Islet of Langerhans (tissue), 1 donor: ENCODE data around the gene SUV39H2.
"Not testable (repeated sequence)": the region's sequence is repeated elsewhere in the genome, so short reads cannot be mapped to it uniquely, and the experiment has no call there.

Experiments used
- FAIRE-seq: peaks from one replicate; lab custom pipeline; 2011; peaks lifted over from hg19 to GRCh38; lab: Jason Lieb, UNC

The SUV39H2 gene

GRCh38 chr10:14878266-14879123, at the start of gene SUV39H2:
SUV39H2 (plus strand) TSS chr10:14878866; CDS start chr10:14878889, 23 bp downstream.
- FAIRE-seq, result no peak

GRCh38 chr10:14833106-14833505, 45.6 kb upstream of the SUV39H2 start:
- no peak for FAIRE-seq

- FAIRE-seq, result no peak
Observed at GRCh38 chr10:14836208-14836607, 42.5 kb upstream of the SUV39H2 start.

GRCh38 chr10:14837003-14837756, 41.5 kb upstream of the SUV39H2 start:
- FAIRE-seq, result peak; percentile 9

GRCh38 chr10:14837757-14838581, 40.7 kb upstream of the SUV39H2 start, which contains the start of the genes CDNF, HSPA14 and MSANTD7:
CDNF (minus strand) TSS chr10:14838037; CDS start chr10:14837946, 91 bp downstream.
HSPA14 (plus strand) TSS chr10:14838306; CDS start chr10:14838403, 97 bp downstream.
MSANTD7 (plus strand) TSS chr10:14838306; CDS start chr10:14842285, 3,979 bp downstream.
- FAIRE-seq, result peak; percentile 76

- FAIRE-seq, result no peak
Observed at GRCh38 chr10:14838582-14839304, 39.9 kb upstream of the SUV39H2 start.

- FAIRE-seq, result no peak
Observed at GRCh38 chr10:14839305-14839695, 39.4 kb upstream of the SUV39H2 start.

GRCh38 chr10:14840178-14840577, 38.5 kb upstream of the SUV39H2 start:
- peak; percentile 56 for FAIRE-seq

- no peak for FAIRE-seq
Observed at GRCh38 chr10:14843327-14843988, 35.2 kb upstream of the SUV39H2 start.

- no peak for FAIRE-seq
Observed at GRCh38 chr10:14844948-14845347, 33.7 kb upstream of the SUV39H2 start.

- no peak for FAIRE-seq
Observed at GRCh38 chr10:14852236-14852635, 26.4 kb upstream of the SUV39H2 start.

GRCh38 chr10:14855453-14855852, 23.2 kb upstream of the SUV39H2 start:
- FAIRE-seq, result no peak

- no peak for FAIRE-seq
Observed at GRCh38 chr10:14858338-14858960, 20.2 kb upstream of the SUV39H2 start.

GRCh38 chr10:14859043-14859442, 19.6 kb upstream of the SUV39H2 start:
- FAIRE-seq, result no peak

GRCh38 chr10:14859775-14860174, 18.9 kb upstream of the SUV39H2 start:
- FAIRE-seq, result peak; percentile 36

- no peak for FAIRE-seq
Observed at GRCh38 chr10:14860791-14861190, 17.9 kb upstream of the SUV39H2 start.

- not testable (repeated sequence) for FAIRE-seq
Observed at GRCh38 chr10:14864466-14864865, 14.2 kb upstream of the SUV39H2 start.

GRCh38 chr10:14864871-14865270, 13.8 kb upstream of the SUV39H2 start:
- FAIRE-seq, result not testable (repeated sequence)

GRCh38 chr10:14873090-14873760, 5.4 kb upstream of the SUV39H2 start:
- no peak for FAIRE-seq

GRCh38 chr10:14875941-14876340, 2.7 kb upstream of the SUV39H2 start:
- FAIRE-seq, result no peak
